ENCODE results near the gene FUT3. TPM values are rescaled to one million over a fixed set of nuclear protein-coding genes. Genes with fewer than 3 reads are reported as not detected.

The FUT3 gene
- total RNA-seq, 2 experiments from 2014 or later, result not detected

DNA sequence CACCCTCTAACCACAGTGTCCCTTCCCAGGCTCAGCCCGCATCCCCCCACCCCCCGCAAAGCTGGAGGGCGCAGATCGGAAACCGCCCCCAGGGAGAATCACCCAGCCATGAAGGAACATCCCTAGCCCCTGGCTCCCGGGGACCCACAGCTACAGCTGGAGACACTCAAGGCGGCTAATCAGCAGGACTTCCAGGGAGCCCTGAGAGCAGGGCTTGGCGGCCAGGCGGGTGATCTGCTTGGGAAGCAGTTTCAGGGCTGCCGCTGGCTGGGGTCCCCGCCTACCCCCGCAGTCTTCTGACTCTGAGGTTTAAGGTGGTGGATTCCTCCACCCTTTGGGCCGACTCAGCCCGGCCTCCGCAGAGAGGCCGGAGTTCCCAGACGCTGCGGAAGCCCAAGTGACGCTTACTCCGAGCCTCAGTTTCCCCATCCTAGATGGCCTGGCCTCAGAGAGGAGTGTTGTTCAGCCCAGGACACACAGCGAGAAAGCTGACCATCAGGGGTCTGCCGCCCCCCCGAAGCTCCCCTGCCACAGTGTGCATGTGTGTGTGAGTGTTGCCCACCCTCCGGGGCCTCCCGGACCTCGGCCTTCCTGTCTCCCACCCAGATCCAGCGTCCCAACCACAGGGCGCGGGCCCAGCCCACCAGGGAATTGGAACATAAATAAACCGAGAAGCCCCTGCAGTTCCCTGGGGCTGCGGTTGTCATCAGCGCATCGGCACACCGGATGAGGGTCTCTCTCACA, 21.5 kb downstream of the FUT3 start:
- peak overlapping the region; percentile 6 for H3K4me3 Mint-ChIP-seq
- CTCF ChIA-PET, result interaction anchor here (1.3 to 3.8 kb wide), 4 partner anchors 10 to 138 kb away, joined by 4 to 49 read pairs (median 12); partner anchors contain the start of genes FUT6, NDUFA11, NRTN and VMAC
- H3K36me3 Mint-ChIP-seq, result peaks cover 3% of the 10 kb centered on the region
- peaks cover 11% of the 10 kb centered on the region for H3K4me1 Mint-ChIP-seq
- peak overlapping the region; percentile 53 for H3K27ac Mint-ChIP-seq
- ATAC-seq, result no peak
- no peak for DNase-seq
- H3K9me3 Mint-ChIP-seq (ENCODE audit: low read depth), result no peaks in the 10 kb centered on the region
- no peaks in the 10 kb centered on the region for H3K27me3 Mint-ChIP-seq

DNA sequence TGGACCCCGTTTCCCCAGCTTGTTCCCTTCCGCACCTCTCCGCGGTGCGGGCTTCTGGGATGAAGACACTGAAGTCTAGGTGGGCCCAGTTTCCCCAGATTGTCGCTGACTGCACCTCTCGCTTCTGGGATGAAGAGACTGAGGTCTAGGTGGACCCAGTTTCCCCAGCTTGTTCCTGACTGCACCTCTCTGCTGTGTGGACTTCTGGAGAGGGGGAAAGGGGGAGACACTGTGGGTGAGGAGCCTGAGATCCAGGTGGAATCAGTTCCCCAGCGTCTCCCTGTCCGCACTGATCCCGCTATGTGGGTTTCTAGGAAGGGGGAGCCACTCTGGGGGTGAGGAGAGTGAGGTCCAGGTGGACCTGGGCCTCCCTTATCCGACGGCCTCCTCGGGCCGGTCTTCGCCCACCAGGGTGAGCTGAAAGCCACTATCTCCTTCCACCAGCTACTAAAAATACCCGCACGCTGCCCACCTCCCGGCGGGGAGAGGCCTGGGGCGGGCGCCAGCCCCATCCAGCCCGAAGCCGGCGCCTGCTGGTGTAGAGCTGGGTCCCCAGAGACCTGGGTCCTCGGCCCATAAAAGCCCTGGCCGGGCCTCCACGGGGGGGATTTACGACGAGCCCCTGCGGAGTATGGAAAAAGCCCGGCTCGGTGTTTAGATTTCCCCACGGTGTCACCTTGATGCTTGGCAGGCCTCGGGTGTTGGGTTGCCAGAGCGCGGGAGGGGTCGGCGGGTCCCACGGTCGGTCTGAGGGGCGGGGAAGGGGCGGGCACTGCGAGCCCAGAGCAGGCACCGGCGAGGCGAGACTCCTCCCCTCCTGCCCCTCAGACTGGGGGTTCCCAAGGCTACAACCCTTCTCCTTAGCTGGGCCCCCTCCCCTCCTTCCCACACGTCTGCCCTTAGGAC, 22.3 kb downstream of the FUT3 start:
- Mint-ChIP-seq H3K36me3 (peaks cover 3% of the 10 kb centered on the region), H3K4me1 (peaks cover 11% of the 10 kb centered on the region), H3K27ac (peak overlapping the region; percentile 97), H3K9me3 (ENCODE audit: low read depth) (no peaks in the 10 kb centered on the region), H3K27me3 (no peaks in the 10 kb centered on the region), H3K4me3 (peak overlapping the region; percentile 94)
- DNase-seq, result peak; percentile 53
- ATAC-seq, result no peak
- CTCF ChIA-PET, result interaction anchor here (0.5 to 3.8 kb wide), 11 partner anchors 11 to 159 kb away, joined by 3 to 49 read pairs (median 4); partner anchors contain the start of genes CATSPERD, FUT6, LONP1 and NDUFA11

DNA sequence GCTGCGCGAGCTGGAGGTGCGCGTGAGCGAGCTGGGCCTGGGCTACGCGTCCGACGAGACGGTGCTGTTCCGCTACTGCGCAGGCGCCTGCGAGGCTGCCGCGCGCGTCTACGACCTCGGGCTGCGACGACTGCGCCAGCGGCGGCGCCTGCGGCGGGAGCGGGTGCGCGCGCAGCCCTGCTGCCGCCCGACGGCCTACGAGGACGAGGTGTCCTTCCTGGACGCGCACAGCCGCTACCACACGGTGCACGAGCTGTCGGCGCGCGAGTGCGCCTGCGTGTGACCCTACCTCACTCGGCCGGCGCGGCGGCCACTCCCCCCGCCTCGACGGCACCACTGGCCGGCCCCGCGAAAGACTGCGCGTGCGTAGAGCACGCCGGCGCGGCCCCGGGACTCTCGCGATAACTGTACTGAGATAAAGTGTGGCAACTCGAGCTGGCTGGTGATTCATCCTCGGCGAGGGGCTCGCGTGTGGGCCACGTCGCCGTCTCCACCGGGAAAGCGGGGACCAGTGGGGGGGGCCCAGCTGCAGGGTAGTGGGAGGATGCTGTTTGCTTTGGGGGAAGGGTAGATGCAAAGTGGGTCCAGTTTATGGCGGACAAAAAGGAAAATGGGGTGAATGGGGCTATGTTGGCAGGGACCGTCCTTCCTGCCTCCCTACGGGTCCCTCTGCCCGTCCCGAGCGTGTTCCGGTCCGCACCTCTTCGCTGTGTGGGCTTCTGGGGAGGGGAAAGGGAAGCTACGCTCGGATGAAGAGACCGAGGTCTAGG, 23.2 kb downstream of the FUT3 start:
- H3K9me3 Mint-ChIP-seq (ENCODE audit: low read depth), result no peaks in the 10 kb centered on the region
- CTCF ChIA-PET, result interaction anchor here (0.5 to 3.8 kb wide), 12 partner anchors 11 to 159 kb away, joined by 3 to 49 read pairs (median 4); partner anchors contain the start of genes CATSPERD, FUT6, LONP1 and NDUFA11
- DNase-seq, result peak; percentile 97
- ATAC-seq, result peak; percentile 83
- H3K4me1 Mint-ChIP-seq, result peaks cover 11% of the 10 kb centered on the region
- H3K27ac Mint-ChIP-seq, result peak overlapping the region; percentile 97
- H3K27me3 Mint-ChIP-seq, result no peaks in the 10 kb centered on the region
- peak overlapping the region; percentile 94 for H3K4me3 Mint-ChIP-seq
- peaks cover 3% of the 10 kb centered on the region for H3K36me3 Mint-ChIP-seq

DNA sequence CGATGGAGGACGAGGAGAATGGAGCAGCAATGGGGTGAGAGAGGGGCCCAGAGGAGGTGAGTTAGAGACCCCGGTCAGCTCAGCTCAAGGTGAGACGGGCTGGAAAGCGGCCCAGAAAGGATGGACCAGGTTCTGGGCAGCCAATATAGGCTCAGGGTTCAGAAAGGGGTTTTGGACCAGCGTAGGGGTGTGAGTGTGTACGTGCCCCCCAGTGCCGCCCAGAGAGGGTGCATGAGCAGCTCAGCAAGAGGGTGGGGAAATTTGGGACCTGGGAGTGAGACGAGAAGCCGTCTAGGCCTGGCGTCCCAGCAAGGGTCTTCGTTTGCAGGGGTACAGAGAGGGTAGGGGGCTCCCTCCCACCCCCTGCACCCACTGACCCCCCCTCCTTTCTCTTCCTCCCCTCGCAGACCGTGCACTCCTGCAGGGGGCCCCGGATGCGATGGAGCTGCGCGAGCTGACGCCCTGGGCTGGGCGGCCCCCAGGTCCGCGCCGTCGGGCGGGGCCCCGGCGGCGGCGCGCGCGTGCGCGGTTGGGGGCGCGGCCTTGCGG, 23.8 kb downstream of the FUT3 start:
- CTCF ChIA-PET, result interaction anchor here (0.9 to 3.8 kb wide), 8 partner anchors 12 to 155 kb away, joined by 3 to 49 read pairs (median 6); partner anchors contain the start of genes FUT6, NDUFA11, NRTN and VMAC
- Mint-ChIP-seq H3K9me3 (ENCODE audit: low read depth) (no peaks in the 10 kb centered on the region), H3K27me3 (no peaks in the 10 kb centered on the region), H3K4me1 (peaks cover 11% of the 10 kb centered on the region), H3K4me3 (peak overlapping the region; percentile 94), H3K27ac (peak overlapping the region; percentile 89), H3K36me3 (peaks cover 3% of the 10 kb centered on the region)
- ATAC-seq, result no peak
- DNase-seq, result no peak

DNA sequence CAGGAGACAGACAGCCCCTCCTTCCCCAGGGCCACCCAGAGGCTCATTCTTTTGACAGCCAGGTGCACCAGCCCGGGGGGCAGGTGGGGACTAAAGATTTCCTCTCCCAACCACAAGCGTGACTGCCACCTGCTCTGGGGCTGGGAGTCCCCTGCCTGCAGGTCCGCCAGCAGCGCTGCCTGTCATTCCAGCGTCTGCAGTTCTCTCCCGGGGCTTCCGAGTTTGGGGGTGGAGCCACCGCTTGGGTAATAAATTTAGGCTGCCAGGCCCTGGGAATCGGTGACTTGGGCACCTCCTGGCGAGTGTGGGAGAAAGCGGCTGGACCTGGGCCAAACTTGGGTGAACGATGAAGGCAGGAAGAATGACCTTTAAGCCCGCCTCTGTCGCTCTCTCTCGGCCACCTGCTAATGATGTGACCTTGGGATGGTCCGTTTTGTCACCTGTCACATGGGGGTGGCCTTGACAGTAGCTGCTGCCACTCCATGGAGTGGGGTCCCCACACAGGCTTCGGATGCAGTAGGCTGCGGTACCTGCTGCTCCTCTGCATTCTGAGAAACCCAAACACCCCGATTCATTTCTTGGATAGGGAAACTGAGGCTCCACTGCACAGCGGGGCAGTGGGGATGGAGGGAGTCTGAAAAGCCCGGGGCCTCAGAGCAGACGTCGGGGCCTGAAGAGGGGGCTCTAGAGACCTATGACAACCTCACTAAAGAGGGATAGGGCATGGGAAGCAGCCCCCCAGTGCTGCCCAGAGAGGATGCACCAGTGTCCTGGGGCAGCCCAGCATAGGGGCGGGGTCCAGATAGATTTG, 24.5 kb downstream of the FUT3 start:
- Mint-ChIP-seq H3K4me3 (peak overlapping the region; percentile 94), H3K9me3 (ENCODE audit: low read depth) (no peaks in the 10 kb centered on the region), H3K27ac (peak overlapping the region; percentile 89), H3K36me3 (peaks cover 3% of the 10 kb centered on the region), H3K4me1 (peaks cover 11% of the 10 kb centered on the region), H3K27me3 (no peaks in the 10 kb centered on the region)
- ATAC-seq (no peak), DNase-seq (no peak)
- CTCF ChIA-PET, result interaction anchor here (2.7 to 3.8 kb wide), 3 partner anchors 23 to 141 kb away, joined by 11 to 49 read pairs (median 12); partner anchors contain the start of genes NDUFA11, NRTN and VMAC

DNA sequence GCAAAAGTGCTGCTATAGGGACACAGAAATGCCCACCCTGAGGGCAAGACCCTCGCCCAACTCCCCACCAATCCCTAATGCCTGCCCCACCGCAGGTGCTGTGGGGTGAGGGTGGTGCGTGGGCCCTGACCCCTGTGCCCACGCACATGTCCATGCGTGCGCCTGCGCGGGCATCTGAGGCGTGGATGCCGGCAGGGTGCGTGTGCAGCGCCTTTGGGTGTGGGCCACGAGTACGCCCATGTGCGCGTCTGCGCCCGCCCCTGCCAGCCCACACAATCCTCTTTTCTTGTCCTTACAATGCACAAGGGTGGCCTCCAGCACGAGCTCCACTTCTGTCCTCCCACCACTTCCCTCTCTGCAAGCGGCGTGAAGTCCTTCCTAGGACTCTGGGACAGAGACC, 26.1 kb downstream of the FUT3 start:
- Mint-ChIP-seq H3K36me3 (peaks cover 3% of the 10 kb centered on the region), H3K4me1 (peaks cover 11% of the 10 kb centered on the region), H3K27ac (no peak overlapping the region), H3K4me3 (no peak overlapping the region), H3K9me3 (ENCODE audit: low read depth) (no peaks in the 10 kb centered on the region), H3K27me3 (no peaks in the 10 kb centered on the region)
- DNase-seq, result no peak
- no peak for ATAC-seq
- CTCF ChIA-PET, result interaction anchor here (3.3 kb wide), 1 partner anchor 21 kb away, joined by 10 read pairs; no protein-coding TSS in a partner anchor

DNA sequence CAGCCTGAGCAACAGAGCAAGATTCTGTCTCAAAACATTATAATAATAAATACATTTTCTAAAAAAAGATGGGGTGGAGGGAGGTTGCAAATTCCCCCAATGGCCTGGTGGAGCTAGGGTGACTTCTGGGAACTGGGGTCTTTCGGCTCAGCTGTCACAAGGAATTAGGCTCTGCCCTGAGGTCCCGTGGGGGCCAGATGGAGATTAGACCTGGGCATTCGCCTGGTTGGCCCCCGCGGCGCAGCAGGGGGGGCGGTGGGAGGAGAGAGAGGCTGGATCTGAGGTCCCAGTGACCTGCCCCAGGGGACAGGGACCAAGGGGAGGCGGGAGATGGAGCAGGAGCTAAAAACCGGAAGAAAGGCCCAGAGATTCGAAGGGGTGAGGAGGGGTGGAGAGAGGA, 26.5 kb downstream of the FUT3 start:
- no peak overlapping the region for H3K27ac Mint-ChIP-seq
- H3K4me3 Mint-ChIP-seq, result no peak overlapping the region
- H3K9me3 Mint-ChIP-seq (ENCODE audit: low read depth), result no peaks in the 10 kb centered on the region
- no peak for ATAC-seq
- H3K4me1 Mint-ChIP-seq, result peaks cover 11% of the 10 kb centered on the region
- DNase-seq, result no peak
- H3K36me3 Mint-ChIP-seq, result peaks cover 3% of the 10 kb centered on the region
- CTCF ChIA-PET, result interaction anchor here (3.3 kb wide), 1 partner anchor 21 kb away, joined by 10 read pairs; no protein-coding TSS in a partner anchor
- H3K27me3 Mint-ChIP-seq, result no peaks in the 10 kb centered on the region

DNA sequence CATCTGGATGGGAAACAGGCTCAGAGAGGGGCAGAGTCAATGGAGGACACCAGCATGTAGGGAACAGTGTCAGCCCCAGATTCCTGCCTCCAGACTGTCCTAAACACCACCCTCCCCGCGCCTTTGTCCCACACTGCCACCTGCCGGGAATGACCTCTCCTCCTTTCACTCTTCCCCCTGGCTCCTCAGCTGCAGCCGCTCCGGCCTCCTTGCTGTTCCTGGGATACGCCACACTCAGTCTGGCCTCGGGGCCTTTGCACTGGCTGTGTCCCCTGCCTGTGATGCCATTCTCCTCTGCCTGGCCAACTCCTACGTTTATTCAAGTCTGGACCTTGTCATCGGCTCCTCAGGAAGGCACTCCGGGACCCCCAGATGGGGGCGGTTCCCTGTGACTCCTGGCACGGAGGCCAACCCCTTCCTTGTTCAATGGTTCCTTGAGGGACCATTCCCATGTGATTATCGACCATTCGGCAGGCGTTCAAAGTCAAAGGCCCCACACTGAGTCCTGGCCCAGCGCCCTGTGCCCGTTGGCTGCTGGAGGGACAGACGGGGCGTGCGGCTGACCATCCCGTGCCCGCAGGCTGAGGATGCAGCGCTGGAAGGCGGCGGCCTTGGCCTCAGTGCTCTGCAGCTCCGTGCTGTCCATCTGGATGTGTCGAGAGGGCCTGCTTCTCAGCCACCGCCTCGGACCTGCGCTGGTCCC, 27.5 kb downstream of the FUT3 start:
- ATAC-seq (no peak), DNase-seq (no peak)
- no peaks in the 10 kb centered on the region for H3K9me3 Mint-ChIP-seq (ENCODE audit: low read depth)
- CTCF ChIA-PET, result interaction anchor here (3.3 kb wide), 1 partner anchor 20 kb away, joined by 10 read pairs; no protein-coding TSS in a partner anchor
- H3K4me3 Mint-ChIP-seq, result no peak overlapping the region
- H3K4me1 Mint-ChIP-seq, result peaks cover 11% of the 10 kb centered on the region
- no peak overlapping the region for H3K27ac Mint-ChIP-seq
- H3K27me3 Mint-ChIP-seq, result no peaks in the 10 kb centered on the region
- H3K36me3 Mint-ChIP-seq, result peaks cover 3% of the 10 kb centered on the region

DNA sequence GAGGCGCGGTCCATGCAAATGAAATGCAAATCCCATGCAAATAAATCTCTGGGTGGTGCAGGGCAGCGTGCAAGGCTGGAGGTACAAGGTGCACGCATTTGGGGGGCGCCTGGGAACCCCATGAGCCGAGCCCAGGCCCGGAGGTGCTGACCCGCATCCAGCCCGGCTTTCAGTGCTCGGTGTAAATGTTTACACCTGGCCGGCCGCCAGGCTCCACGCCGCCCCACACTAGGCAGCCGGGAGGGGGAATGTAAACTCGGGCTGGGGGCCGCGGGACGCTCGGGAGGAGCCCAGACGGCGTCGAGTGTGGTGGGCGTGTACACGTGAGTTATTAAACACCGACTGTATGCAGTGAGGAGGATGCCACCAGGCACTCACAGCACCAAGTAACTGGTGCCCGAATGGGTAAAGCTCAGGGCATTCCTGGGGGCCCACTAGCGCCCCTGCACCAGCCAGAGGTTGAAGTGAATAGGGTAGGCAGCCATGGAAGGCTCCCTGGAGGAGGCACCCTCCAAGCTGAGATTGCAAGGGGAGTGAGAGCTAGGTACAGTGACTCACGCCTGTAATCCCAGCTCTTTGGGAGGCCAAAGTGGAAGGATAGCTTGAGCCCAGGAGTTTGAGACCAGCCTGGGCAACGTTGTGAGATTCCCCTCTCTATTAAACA, 28.9 kb downstream of the FUT3 start:
- Mint-ChIP-seq H3K4me3 (no peak overlapping the region), H3K27ac (no peak overlapping the region), H3K27me3 (no peaks in the 10 kb centered on the region), H3K36me3 (no peaks in the 10 kb centered on the region), H3K9me3 (ENCODE audit: low read depth) (no peaks in the 10 kb centered on the region), H3K4me1 (peaks cover 8% of the 10 kb centered on the region)
- CTCF ChIA-PET, result interaction anchor here (3.3 kb wide), 1 partner anchor 19 kb away, joined by 10 read pairs; no protein-coding TSS in a partner anchor
- DNase-seq, result no peak
- ATAC-seq, result no peak

DNA sequence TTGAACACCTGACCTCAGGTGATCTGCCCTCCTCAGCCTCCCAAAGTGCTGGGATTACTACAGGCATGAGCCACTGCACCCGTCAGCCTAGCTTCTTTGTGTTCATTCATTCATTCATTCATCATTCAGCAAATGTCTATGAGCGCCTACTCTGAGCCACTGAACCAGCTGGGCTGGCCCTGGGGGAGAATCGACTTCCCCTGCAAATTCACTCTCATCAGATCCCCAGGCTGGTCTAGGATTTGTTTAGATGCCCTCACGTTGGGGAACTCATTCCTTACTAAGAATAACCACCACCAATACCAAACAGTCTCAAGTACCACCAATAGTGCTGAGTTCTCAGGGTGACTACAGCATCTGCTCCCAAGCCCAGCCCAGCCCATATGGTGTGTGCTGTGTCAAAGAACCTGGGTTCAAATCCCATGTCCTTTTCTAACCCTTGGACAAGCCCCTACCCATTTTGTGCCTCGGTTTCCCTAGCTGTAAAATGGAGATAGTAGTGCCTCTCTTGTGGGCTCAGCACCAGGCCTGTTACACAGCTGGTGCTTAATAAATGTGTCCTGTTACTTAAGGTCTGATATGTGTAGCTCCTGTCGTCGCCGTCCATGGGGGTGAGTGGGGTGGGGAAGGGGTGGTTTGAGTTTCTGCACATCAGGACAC, 29.6 kb downstream of the FUT3 start:
- Mint-ChIP-seq H3K36me3 (no peaks in the 10 kb centered on the region), H3K27ac (no peak overlapping the region), H3K9me3 (ENCODE audit: low read depth) (no peaks in the 10 kb centered on the region), H3K4me3 (no peak overlapping the region), H3K4me1 (peaks cover 1% of the 10 kb centered on the region), H3K27me3 (peaks cover 3% of the 10 kb centered on the region)
- DNase-seq, result no peak
- CTCF ChIA-PET, result interaction anchor here (3.3 kb wide), 1 partner anchor 18 kb away, joined by 10 read pairs; no protein-coding TSS in a partner anchor
- ATAC-seq, result no peak

Data from activated CD8-positive, alpha-beta memory T cell treated with anti-CD3 and anti-CD28 coated beads, Interleukin-2, amount 10 ng/mL, durations not matched to agents 7 days and 5 days (primary cell).